ENCODE data around the gene ITGB1. TPM values are rescaled to one million over a fixed set of nuclear protein-coding genes. Genes with fewer than 3 reads are reported as not detected.
"Not testable (repeated sequence)": the region's sequence is repeated elsewhere in the genome, so short reads cannot be mapped to it uniquely, and the experiment has no call there.

Gene ITGB1
- total and polyA plus RNA-seq, 11 donors: 150 to 1,693 (median 701) TPM

DNA sequence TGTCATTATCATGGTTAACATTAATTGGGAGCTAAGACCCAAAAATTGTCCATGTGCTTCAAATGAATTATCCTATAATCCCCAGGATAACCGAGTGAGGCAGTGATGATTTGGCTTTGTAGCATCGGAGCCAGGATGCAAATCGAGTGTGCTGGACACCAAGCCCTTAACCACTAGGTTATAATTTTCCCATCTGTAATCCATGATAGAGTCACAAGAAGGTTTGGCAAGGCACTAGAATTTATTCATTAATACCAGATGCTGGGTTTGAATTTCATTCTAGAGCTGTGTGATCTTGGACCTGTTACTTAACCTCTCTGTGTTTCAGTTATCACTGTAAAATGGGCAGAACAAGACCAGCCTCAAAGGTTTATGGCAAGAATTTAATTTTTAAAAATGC is 21.0 kb upstream of the ITGB1 start:
- intact Hi-C loops (cut with DNase I): no loop called here
- 93 to 100% (median 95%) methylated on average over 3 of the region's 3 CpGs for WGBS, 4 donors
- no peaks in the 10 kb centered on the region for H3K9me3 ChIP-seq
- no peaks in the 10 kb centered on the region for H3K27me3 ChIP-seq
- no peak overlapping the region for H3K4me3 ChIP-seq
- H3K36me3 ChIP-seq: no peaks in the 10 kb centered on the region
- no peak for TF ChIP-seq POLR2A (IDR thresholded peaks at IDR 0.05)
- TF ChIP-seq, protein P1, sequence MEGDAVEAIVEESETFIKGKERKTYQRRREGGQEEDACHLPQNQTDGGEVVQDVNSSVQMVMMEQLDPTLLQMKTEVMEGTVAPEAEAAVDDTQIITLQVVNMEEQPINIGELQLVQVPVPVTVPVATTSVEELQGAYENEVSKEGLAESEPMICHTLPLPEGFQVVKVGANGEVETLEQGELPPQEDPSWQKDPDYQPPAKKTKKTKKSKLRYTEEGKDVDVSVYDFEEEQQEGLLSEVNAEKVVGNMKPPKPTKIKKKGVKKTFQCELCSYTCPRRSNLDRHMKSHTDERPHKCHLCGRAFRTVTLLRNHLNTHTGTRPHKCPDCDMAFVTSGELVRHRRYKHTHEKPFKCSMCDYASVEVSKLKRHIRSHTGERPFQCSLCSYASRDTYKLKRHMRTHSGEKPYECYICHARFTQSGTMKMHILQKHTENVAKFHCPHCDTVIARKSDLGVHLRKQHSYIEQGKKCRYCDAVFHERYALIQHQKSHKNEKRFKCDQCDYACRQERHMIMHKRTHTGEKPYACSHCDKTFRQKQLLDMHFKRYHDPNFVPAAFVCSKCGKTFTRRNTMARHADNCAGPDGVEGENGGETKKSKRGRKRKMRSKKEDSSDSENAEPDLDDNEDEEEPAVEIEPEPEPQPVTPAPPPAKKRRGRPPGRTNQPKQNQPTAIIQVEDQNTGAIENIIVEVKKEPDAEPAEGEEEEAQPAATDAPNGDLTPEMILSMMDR (IDR thresholded peaks at IDR 0.05): no peak
- no peak for ATAC-seq
- DNase-seq: no peak
- H3K27ac ChIP-seq: no peak overlapping the region
- H3K4me1 ChIP-seq: peaks cover 7 to 45% (median 24%) of the 10 kb centered on the region in 12 donors

DNA sequence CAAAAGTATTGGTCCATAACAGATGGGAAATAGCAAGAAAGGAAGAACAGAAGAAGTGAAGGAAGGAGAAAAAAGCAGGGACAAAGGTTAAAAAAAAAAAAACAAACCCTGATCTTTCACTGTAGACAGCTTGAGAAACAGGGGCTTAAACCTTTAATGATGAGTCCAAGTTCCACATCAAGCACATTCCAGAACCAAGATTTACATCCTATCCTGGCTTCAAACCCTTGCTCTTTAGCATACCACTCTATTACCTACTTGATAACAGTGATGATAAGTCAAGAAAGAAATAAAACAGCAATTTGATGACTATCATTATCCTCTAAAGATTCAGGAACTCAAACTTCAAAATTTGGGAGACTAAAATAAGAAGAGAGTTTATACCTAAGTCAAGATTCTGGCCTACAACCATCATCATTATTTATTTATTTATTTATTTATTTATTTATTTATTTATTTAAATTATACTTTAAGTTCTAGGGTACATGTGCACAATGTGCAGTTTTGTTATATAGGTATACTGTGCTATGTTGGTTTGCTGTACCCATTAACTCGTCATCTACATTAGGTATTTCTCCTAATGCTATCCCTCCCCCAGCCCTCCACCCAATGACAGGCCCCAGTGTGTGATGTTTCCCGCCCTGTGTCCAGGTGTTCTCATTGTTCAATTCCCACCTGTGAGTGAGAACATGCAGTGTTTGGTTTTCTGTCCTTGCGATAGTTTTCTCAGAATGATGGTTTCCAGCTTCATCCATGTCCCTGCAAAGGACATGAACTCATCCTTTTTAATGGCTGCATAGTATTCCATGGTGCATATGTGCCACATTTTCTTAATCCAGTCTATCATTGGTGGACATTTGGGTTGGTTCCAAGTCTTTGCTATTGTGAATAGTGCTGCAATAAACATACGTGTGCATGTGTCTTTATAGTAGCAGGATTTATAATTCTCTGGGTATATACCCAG is 20.1 kb upstream of the ITGB1 start:
- H3K4me1 ChIP-seq: peaks cover 7 to 36% (median 24%) of the 10 kb centered on the region in 12 donors
- H3K4me3 ChIP-seq; ATAC-seq; H3K36me3 ChIP-seq; intact Hi-C loops (cut with DNase I); H3K27ac ChIP-seq; H3K9me3 ChIP-seq; DNase-seq; H3K27me3 ChIP-seq: not testable (repeated sequence)
- WGBS, 4 donors: 88 to 100% (median 98%) methylated on average over 4 of the region's 4 CpGs

DNA sequence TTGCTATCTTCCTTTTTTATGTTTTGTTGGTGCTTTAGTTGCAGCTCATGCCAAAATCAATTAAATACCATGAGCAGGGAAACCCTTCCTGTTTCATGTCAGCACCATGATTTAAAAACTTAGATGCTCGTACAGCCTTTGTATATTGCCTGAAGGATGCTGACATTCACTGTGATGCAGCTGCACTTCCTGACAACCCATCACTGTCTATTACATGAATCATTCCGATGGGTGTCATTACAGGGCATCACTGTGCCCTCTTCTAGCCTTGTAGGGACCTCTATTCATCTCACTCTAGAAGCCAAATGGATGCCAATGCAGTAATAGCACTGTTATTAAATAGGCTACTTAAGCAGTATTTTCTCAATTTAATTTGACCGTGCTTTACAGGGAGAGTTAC is 18.3 kb upstream of the ITGB1 start:
- 73 to 91% (median 87%) methylated on average over 3 of the region's 3 CpGs for WGBS, 4 donors
- intact Hi-C loops (cut with DNase I): no loop called here
- no peak overlapping the region for H3K4me3 ChIP-seq
- DNase-seq (no peak), ATAC-seq (no peak)
- no peaks in the 10 kb centered on the region for H3K36me3 ChIP-seq
- no peak overlapping the region for H3K27ac ChIP-seq
- H3K9me3 ChIP-seq: no peaks in the 10 kb centered on the region
- TF ChIP-seq POLR2A (IDR thresholded peaks at IDR 0.05): no peak
- TF ChIP-seq, protein P1 (IDR thresholded peaks at IDR 0.05): no peak
- no peaks in the 10 kb centered on the region for H3K27me3 ChIP-seq
- H3K4me1 ChIP-seq: peaks cover 0 to 31% (median 19%) of the 10 kb centered on the region in 12 donors

DNA sequence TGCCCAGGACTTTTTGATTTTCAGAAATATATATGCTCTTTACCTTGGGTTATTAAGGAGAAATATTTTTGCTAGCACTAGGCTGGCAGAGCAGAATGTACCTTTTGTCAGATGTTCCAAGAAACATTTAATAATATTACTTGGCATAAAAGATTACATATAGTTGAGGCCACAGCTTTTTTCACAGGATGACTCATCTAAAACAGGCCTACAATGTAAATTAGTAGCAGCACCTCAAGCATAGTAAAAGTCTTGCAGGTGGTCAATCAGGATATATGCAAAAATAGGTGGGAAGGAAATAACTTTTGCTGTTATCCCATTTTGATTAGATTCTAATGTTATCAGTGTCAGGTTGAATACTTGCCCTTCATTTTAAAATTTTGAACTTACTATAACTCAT is 14.9 kb upstream of the ITGB1 start:
- Histone ChIP-seq H3K4me3 (no peak overlapping the region), H3K9me3 (no peaks in the 10 kb centered on the region), H3K36me3 (no peaks in the 10 kb centered on the region), H3K4me1 (peaks cover 0 to 19% (median 5%) of the 10 kb centered on the region in 12 donors), H3K27me3 (no peaks in the 10 kb centered on the region), H3K27ac (peak overlapping the region in 1 of 12 donors; percentile 63)
- ATAC-seq: no peak
- TF ChIP-seq POLR2A (IDR thresholded peaks at IDR 0.05): no peak
- TF ChIP-seq, protein P1 (IDR thresholded peaks at IDR 0.05): no peak
- intact Hi-C loops (cut with DNase I): no loop called here
- DNase-seq: no peak

Measured in heart left ventricle (tissue), 16 donors.